HG02840 (cell line): Measurements from ENCODE around the gene TMC1.
"Not testable (repeated sequence)": the region's sequence is repeated elsewhere in the genome, so short reads cannot be mapped to it uniquely, and the experiment has no call there.

Source experiments
- ATAC-seq: cut with Tn5 transposase; IDR thresholded peaks from one replicate; pipeline ENCODE4 v1.9.1; 2021; ENCODE audit warnings: mild to moderate bottlenecking, moderate library complexity, moderate number of reproducible peaks; ENCODE audit not compliant: unreplicated experiment, low FRiP score

TMC1 gene

GRCh38 chr9:72524820-72525540 is 3.6 kb downstream of the TMC1 start:
- ATAC-seq = no peak

- peak; percentile 84 for ATAC-seq
These were observed 5.7 kb downstream of the TMC1 start for GRCh38 chr9:72526901-72527800.

- peak; percentile 9 for ATAC-seq
These were observed 6.4 kb downstream of the TMC1 start for GRCh38 chr9:72527801-72528195.

- ATAC-seq = no peak
These were observed 8.1 kb downstream of the TMC1 start for GRCh38 chr9:72529531-72529930.

GRCh38 chr9:72533322-72533721 is 11.9 kb downstream of the TMC1 start:
- ATAC-seq = no peak

GRCh38 chr9:72534931-72535330 is 13.5 kb downstream of the TMC1 start:
- no peak for ATAC-seq

- no peak for ATAC-seq
These were observed 15.7 kb downstream of the TMC1 start for GRCh38 chr9:72537011-72537545.

- ATAC-seq = no peak
These were observed 16.3 kb downstream of the TMC1 start for GRCh38 chr9:72537671-72538070.

- ATAC-seq = no peak
These were observed 17.7 kb downstream of the TMC1 start for GRCh38 chr9:72538921-72539702.

GRCh38 chr9:72539824-72540347 is 18.5 kb downstream of the TMC1 start:
- ATAC-seq = no peak

- ATAC-seq = no peak
These were observed 19.0 kb downstream of the TMC1 start for GRCh38 chr9:72540348-72540873.

GRCh38 chr9:72542537-72542833 is 21.1 kb downstream of the TMC1 start:
- ATAC-seq = not testable (repeated sequence)

GRCh38 chr9:72542917-72543316 is 21.5 kb downstream of the TMC1 start:
- no peak for ATAC-seq

GRCh38 chr9:72551306-72551705 is 29.9 kb downstream of the TMC1 start:
- ATAC-seq = no peak

- no peak for ATAC-seq
These were observed 30.9 kb downstream of the TMC1 start for GRCh38 chr9:72552356-72552755.

- ATAC-seq = no peak
These were observed 32.8 kb downstream of the TMC1 start for GRCh38 chr9:72554221-72554641.

GRCh38 chr9:72557549-72557948 is 36.1 kb downstream of the TMC1 start:
- no peak for ATAC-seq

- no peak for ATAC-seq
These were observed 38.7 kb downstream of the TMC1 start for GRCh38 chr9:72560086-72560485.

- no peak for ATAC-seq
These were observed 42.4 kb downstream of the TMC1 start for GRCh38 chr9:72563806-72564205.
